Measurements from ENCODE around the gene GALNTL6.
"Not testable (repeated sequence)": the region's sequence is repeated elsewhere in the genome, so short reads cannot be mapped to it uniquely, and the experiment has no call there.

The GALNTL6 gene

GRCh38 chr4:172868271-172868670 is 1055.1 kb downstream of the GALNTL6 start:
- no peak for DNase-seq (ENCODE audit: low read depth)

DNA sequence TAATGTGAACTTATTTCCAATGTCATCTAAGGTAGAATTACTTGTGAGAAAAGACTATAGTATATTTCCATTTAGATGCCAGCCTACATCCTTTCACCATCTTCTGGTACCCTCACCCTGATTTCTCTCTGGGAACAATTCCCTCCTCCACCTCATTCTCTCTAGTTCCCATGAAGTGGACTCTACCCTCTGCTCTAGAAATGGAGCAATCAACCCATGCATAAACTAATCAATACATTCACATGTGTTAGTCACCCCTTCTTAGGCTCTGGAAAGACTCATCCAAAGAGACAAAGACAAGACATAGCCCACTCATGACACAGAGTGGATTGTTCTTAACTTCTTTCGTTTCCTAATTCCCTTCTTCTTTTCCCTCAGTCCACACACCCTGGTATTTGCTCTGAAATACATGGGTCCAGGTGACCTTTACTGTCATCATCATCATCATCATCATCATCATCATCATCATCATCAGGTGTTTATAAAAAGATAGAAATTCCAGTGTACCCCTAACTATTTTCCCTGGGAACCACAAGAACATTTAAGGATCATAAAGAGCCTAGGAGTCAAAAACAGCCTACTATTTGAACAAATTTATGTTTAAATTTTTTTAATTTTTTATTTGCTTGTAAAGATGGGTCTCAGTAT is 1056.5 kb downstream of the GALNTL6 start:
- DNase-seq (ENCODE audit: low read depth) = no peak

GRCh38 chr4:172871381-172871780 is 1058.2 kb downstream of the GALNTL6 start:
- DNase-seq (ENCODE audit: low read depth) = no peak

DNA sequence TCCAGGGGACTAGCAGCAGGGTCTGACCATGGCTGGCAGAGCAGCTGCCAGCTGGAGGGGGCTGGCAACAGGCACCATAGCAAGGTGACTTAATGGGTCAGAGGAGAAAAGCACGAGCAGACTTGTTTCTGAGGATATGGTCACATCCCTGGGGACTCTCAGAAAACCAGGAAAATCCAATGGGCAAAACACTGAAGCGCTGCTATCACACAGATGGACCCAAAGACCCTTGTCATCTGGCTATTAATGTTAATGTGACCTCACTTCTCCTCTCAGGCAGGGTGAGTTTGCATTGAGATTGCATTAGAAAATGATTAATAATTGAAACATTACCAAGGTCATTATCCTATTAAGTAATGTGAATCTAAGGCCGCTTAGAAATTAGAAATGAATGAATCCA is 1061.7 kb downstream of the GALNTL6 start:
- no peak for DNase-seq (ENCODE audit: low read depth)

DNA sequence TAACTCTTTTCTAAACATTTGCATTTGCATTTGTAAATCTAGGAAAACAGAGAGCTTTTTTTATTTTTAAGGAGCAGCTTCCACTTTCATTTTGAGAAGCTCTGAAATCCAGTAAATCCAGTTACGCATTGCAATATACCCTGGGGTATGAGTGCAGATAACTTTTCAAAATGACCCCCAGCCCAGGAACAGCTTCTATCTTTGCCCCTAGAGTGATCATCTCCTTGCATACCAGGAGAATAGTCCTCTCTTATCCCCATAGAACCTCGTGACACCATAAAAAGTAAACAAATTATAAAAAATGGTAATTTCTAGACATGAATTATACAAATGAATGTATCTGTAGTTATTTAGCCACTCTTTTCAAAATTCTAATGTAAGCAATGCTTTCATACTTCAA is 1063.2 kb downstream of the GALNTL6 start:
- DNase-seq (ENCODE audit: low read depth) = no peak

DNA sequence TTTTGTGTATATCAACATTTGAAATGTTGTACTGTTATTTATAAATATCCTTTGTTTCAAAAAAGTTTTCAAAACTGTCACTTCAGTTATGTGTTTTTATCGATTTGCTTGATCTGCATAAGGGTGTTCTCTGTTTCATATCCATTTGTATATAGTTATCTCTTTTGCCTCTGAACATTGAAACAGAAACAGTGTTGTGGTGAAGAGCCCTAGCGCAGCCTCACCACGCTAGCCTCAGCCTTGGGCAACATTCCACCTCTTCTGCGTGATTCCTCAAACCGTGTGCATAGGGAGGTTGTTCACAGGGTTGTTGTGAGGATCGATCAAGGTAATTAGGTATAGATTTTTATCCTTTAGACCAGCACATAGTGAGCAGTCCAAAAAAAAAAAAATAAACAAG is 1068.4 kb downstream of the GALNTL6 start:
- no peak for DNase-seq (ENCODE audit: low read depth)

- not testable (repeated sequence) for DNase-seq (ENCODE audit: low read depth)
Observed at GRCh38 chr4:172887358-172887757, 1074.2 kb downstream of the GALNTL6 start.

DNA sequence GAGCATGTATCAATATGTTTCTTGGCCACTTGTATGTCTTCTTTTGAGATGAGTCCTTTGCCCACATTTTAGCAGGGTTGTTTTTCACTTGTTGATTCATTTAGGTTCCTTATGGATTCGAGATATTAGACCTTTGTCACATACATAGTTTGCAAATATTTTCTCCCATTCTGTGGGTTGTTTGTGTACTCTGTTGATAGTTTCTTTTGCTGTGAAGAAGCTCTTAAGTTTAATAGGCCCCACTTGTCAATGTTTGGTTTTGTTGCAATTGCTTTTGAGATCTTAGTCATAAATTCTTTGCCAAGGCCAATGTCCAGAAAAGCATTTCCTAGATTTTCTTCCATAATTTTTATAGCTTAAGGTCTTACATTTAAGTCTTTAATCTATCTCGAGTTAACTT is 1074.8 kb downstream of the GALNTL6 start:
- no peak for DNase-seq (ENCODE audit: low read depth)

GRCh38 chr4:172892300-172892699 is 1079.1 kb downstream of the GALNTL6 start:
- no peak for DNase-seq (ENCODE audit: low read depth)

- DNase-seq (ENCODE audit: low read depth) = no peak
Observed at GRCh38 chr4:172895699-172896098, 1082.5 kb downstream of the GALNTL6 start.

- no peak for DNase-seq (ENCODE audit: low read depth)
Observed at GRCh38 chr4:172897046-172897445, 1083.8 kb downstream of the GALNTL6 start.

DNA sequence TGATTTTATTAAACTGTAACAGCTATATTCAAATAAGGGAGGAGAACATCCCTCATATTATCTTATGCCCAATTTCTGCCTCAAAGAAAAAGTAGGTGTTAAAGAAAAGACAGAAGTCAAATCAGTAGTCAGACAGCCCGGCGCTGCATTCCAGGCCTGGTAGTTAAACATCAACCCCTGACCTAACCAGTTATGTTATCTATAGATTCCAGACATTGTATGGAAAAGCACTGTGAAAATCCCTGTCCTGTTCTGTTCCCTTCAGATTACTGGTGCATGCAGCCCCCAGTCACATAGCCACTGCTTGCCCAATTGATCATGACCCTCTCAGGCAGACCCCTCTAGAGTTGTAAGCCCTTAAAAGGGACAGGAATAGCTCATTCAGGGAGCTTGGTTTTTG is 1085.5 kb downstream of the GALNTL6 start:
- DNase-seq (ENCODE audit: low read depth) = no peak

DNA sequence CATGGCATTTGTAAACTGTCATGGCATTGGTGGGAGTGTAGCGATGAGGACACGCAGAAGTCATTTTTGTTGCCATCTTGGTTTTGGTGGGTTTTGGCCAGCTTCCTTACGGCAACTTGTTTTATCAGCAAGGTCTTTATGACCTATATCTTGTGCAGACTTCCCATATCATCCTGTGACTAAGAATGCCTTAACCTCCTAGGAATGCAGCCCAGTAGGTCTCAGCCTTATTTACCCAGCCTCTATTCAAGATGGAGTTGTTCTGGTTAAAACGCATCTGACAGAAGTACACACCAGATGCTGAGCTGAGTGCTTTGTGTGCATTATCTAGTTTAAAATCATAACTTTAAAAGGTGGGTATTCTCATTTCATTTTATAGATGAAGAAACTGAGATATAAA is 1086.7 kb downstream of the GALNTL6 start:
- DNase-seq (ENCODE audit: low read depth) = no peak

DNA sequence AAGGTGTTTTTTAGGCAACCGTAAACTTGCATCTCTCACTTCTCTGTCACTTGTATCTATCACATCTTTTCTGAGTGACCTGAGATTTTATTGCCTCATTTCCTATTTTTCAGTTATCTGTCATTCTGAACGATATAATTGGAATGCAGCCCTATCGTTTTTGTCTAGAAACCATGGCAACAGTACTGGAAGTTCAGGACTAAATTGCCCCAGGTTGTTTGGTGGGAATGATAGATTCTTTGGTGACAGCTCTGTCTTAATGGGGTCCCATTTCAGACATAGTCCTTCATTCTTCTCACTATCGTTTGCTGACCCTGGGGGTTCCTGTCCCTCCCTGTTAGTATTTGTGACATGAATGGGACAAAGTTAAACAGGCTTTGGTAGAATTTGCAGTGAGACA is 1087.7 kb downstream of the GALNTL6 start:
- no peak for DNase-seq (ENCODE audit: low read depth)

GRCh38 chr4:172912468-172912867 is 1099.3 kb downstream of the GALNTL6 start:
- not testable (repeated sequence) for DNase-seq (ENCODE audit: low read depth)

DNA sequence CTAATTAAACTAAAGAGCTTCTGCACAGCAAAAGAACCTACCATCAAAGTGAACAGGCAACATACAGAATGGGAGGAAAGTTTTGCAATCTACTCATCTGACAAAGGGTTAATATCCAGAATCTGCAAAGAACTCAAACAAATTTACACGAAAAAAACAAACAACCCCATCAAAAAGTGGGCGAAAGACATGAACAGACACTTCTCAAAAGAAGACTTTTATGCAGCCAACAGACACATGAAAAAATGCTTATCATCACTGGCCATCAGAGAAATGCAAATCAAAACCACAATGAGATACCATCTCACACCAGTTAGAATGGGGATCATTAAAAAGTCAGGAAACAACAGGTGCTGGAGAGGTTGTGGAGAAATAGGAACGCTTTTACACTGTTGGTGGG is 1104.2 kb downstream of the GALNTL6 start:
- DNase-seq (ENCODE audit: low read depth) = not testable (repeated sequence)

DNA sequence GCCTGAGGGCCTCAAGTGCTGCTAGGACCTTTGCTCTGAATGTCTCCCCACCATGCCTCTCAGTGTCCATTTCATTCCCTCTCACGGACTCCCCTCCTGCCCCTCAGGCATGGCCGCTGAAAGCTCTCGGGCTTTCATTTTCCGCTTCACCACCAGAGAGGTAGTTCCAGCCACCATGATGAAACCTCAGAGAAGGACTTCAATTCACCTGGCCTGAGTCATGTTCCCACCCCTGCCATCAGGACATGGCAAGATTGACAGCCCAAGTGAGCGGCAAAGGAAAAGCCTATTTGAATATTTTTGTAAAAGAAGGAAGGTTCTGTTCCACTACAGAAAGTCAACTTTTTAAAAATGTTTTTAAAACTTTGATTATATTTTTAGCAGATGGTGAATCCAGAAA is 1106.1 kb downstream of the GALNTL6 start:
- DNase-seq (ENCODE audit: low read depth) = no peak

GRCh38 chr4:172927096-172927814 is 1114.1 kb downstream of the GALNTL6 start:
- no peak for DNase-seq (ENCODE audit: low read depth)

GRCh38 chr4:172928347-172928746 is 1115.1 kb downstream of the GALNTL6 start:
- DNase-seq (ENCODE audit: low read depth) = no peak

DNA sequence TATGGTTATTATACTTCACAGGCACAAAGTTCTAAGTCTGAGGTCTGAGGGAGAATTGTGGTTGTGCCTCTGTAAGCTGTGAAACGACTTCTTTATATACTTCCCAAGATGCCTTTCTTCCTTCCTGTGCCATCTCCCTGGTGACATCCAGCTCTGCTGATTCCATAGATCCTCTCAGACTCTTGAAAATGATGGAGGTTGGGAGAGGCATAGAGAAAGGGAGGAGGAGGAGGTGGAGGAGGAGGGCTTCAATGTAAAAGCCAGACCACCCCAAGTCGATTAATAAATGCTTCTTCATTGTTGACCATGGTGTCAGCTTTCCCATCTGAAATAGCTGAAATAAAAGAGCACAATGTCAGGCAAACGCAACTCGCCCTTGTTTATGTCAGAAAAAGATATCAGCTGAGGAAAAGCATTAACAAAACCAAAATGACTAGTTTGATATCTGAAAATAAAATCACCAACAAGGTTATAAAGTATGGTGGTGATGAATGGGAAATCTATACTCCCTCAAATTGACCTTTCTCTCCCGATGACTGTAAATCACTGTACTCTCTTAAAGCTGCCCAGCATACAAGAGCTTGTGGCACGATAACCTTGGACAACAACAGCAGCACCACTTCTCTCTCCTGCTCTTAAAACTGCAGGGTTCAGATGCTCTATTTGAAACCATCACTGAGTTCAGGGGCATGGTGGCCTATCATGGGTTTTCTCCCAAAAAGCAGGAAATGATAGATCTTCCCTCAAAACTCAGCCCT is 1125.0 kb downstream of the GALNTL6 start:
- DNase-seq (ENCODE audit: low read depth) = no peak

DNA sequence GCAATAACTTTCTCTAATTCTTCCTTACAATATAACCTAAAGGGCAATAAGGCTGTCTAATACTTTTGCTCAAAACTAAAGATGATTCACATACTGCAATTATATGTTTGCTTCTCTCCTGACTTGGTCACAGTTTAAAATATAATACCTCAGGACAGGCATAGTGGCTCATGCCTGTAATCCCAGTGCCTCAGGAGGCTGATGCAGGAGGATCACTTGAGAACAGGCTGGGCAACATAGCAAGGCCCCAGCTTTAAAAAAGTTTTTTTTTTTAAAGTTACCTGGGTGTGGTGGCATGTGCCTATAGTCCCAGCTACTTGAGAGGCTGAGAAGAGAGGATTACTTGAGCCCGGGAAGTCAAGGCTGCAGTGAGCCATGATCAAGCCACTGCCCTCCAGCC is 1125.7 kb downstream of the GALNTL6 start:
- DNase-seq (ENCODE audit: low read depth) = no peak

GRCh38 chr4:172942840-172943239 is 1129.6 kb downstream of the GALNTL6 start:
- DNase-seq (ENCODE audit: low read depth) = no peak

GRCh38 chr4:172945611-172946010 is 1132.4 kb downstream of the GALNTL6 start:
- no peak for DNase-seq (ENCODE audit: low read depth)
